Stimulated activated effector memory CD8-positive, alpha-beta T cell treated with anti-CD3 and anti-CD28 coated beads, Interleukin-12 subunit alpha, Interleukin-12 subunit beta, amount 100 ng/mL, for 72 hours (primary cell): ENCODE data around the gene TTYH2.
"Not testable (repeated sequence)": the region's sequence is repeated elsewhere in the genome, so short reads cannot be mapped to it uniquely, and the experiment has no call there.

ENCODE experiments used
- ATAC-seq: fragments of 150-1000 bp; cut with Tn5 transposase; 2 replicates; pipeline ENCODE4 v1.10.0; 2021
- DNase-seq, 2 donors: peaks; one replicate each; pipeline ENCODE4 v3.0.0; 2021 to 2022; ENCODE audit warnings: low spot score in 2 of 2
- H3K27ac Mint-ChIP-seq: one replicate; pipeline ENCODE4 v1.8.0; 2022; ENCODE audit warnings: mild to moderate bottlenecking, mixed read lengths
- H3K36me3 Mint-ChIP-seq: one replicate; pipeline ENCODE4 v1.8.0; 2022; ENCODE audit warnings: mild to moderate bottlenecking, mixed read lengths
- H3K4me1 Mint-ChIP-seq: one replicate; pipeline ENCODE4 v1.8.0; 2022; ENCODE audit warnings: mixed read lengths
- H3K4me3 Mint-ChIP-seq: one replicate; pipeline ENCODE4 v1.8.0; 2022; ENCODE audit warnings: mild to moderate bottlenecking, mixed read lengths
- H3K9me3 Mint-ChIP-seq: one replicate; pipeline ENCODE4 v1.8.0; 2022; ENCODE audit warnings: mixed read lengths

The TTYH2 gene

DNA sequence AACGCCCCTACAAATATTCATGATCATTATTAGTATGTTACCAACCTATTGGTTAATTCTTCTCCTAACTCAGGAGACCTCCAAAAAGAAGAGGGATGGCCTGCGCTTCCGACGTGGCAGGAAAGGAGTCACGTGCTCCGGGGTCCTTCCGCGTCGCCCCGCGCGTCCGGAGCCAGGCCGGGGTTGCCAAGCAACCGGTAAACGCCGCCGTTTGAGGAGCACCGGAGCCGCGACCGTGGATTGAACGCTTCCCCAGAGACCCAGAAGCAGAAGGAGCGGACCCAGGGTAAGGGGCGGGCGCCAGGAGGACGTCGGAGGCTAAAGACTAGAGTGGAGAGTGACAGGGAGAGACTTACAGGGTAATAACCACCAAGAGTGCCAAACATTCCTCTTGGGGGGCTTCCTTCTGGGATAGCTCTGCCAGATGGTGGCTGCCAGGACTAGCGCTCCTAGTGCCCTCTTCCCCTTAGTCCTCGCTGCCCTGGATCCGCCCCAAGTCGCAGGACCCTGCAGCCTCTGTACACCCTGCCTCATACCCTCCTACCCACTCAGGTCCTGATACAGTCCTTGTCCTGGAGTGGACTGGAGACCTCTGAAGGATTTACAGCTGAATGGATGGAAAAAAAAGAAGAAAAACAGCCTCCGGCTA is 60.8 kb downstream of the TTYH2 start, which contains the start of gene DNAI2:
DNAI2 (plus strand) TSS at position 175 of the 649 bp plus-strand sequence. CDS start 7,584 bp downstream, outside the sequence.
- Mint-ChIP-seq H3K9me3 (no peaks in the 10 kb centered on the region), H3K4me1 (peaks cover 35% of the 10 kb centered on the region), H3K36me3 (peaks cover 6% of the 10 kb centered on the region), H3K27ac (peak within 1 kb of the TSS; percentile 85), H3K4me3 (peak within 1 kb of the TSS; percentile 72)
- ATAC-seq = peak; percentile 46
- no peak for DNase-seq

DNA sequence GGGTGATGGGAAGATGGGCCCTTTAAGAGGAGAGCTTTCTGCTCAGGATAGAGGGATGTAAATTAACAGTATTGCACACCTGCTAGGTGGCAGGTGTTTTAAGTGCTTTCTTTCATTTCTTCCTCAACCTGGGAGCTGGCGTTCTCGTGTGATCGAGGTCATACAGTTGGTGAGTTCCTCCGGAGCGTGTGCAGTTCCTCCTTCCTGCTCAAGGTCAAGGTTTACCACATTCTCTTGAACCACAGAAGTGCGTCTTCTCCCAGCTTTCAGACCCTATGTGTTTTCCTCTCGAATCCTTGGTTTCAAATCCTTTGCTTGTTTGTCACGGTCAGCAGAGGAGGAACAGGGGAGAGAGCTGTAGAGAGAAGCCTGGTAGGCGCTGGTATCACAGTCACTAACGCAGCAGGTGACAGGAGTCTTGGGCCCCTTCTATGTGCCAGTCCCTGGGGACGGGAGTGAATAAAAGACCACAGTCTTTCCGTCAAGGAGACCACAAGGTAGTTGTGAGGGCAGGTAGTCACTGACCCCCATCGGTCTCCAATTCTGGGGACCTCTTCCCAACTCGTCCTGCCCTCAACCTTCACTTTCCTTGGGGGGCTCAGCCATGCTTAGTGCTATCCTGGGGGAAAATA is 61.5 kb downstream of the TTYH2 start:
- H3K36me3 Mint-ChIP-seq = peaks cover 6% of the 10 kb centered on the region
- H3K4me3 Mint-ChIP-seq = peak overlapping the region; percentile 72
- no peaks in the 10 kb centered on the region for H3K9me3 Mint-ChIP-seq
- H3K4me1 Mint-ChIP-seq = peaks cover 38% of the 10 kb centered on the region
- no peak for DNase-seq
- peak; percentile 49 for ATAC-seq
- H3K27ac Mint-ChIP-seq = peak overlapping the region; percentile 85

DNA sequence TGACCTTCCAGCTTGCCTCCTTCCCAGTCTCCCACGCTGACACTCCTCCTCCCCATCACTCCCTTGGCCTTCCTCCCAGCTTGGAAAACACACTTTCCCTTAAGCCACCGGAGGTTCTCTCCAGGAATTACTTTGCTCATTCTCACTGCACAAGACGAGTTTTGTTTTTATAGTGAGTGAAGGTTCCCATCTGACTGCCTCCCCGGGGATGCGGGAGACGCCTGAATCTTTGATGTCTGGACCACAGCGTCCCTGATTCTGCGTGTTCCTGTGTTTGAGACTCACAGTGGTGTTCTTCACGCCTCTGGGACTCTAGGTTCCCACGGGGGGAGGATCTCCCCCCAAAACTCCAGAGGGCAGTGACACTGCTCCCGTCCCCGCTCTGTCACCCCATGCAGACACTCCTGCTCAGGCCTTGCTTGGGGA is 62.7 kb downstream of the TTYH2 start:
- Mint-ChIP-seq H3K9me3 (no peaks in the 10 kb centered on the region), H3K4me3 (no peak overlapping the region), H3K36me3 (peaks cover 6% of the 10 kb centered on the region), H3K4me1 (peaks cover 49% of the 10 kb centered on the region), H3K27ac (peak overlapping the region; percentile 85)
- DNase-seq (no peak), ATAC-seq (no peak)

DNA sequence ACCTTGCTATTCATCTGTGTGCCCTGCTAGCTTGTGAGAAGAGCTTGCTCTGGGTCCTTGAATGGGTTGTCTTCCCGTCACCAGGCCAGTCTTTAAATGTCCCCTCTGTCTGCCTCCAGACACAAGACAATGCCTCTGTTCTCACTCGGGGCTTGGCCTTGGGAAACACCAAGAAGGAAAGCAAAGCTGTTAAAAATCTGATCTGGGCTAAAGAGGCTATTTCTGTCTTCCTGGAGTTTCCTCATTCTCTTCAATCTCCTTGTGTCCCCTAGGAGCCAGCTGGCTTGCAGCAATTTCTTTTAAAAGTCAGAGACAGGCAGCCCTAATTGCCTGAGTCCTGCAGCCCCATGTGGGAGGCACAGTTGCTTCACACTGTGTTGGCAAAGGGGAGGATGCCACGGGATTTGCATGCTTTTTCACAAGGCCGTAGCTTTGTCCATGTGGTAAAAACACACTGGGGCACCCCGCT is 63.2 kb downstream of the TTYH2 start:
- H3K9me3 Mint-ChIP-seq = no peaks in the 10 kb centered on the region
- no peak overlapping the region for H3K4me3 Mint-ChIP-seq
- H3K36me3 Mint-ChIP-seq = peaks cover 6% of the 10 kb centered on the region
- H3K27ac Mint-ChIP-seq = peak overlapping the region; percentile 85
- no peak for DNase-seq
- ATAC-seq = no peak
- H3K4me1 Mint-ChIP-seq = peaks cover 49% of the 10 kb centered on the region

DNA sequence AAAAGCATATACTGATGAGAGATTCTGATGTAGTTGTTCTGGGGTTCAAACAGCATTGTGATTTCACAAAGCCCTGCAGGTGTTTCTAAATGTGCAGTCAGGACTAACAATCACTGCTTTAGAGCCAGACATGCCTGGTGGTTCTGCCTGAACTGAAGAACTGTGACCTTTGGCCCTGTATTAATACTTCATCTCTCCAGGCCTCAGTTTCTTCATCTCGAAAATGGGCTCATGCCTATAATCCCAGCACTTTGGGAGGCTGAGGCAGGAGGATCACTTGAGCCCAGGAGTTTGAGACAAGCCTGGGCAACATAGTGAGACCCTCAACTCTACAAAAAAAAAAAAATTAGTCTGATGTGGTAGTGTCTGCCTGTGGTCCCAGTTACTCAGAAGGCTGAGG is 64.6 kb downstream of the TTYH2 start:
- Mint-ChIP-seq H3K4me1 (peaks cover 63% of the 10 kb centered on the region), H3K36me3 (peaks cover 9% of the 10 kb centered on the region), H3K27ac (peak overlapping the region; percentile 85), H3K4me3 (no peak overlapping the region), H3K9me3 (no peaks in the 10 kb centered on the region)
- no peak for DNase-seq
- ATAC-seq = no peak

DNA sequence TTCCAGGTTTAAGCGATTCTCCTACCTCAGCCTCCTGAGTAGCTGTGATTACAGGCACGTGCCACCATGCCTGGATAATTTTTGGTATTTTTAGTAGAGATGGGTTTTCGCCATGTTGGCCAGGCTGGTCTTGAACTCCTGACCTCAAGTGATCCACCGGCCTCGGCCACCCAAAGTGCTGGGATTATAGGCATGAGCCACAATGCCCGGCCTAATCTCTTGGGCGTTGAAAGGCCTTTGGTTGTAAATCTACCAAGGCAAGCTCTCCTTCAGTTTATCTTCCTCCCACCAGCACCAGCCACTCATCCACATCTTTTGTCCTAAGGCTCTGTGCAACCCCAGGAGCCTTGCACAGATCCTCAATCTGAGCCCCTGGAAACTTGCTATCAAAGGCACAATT is 66.2 kb downstream of the TTYH2 start:
- not testable (repeated sequence) for H3K36me3 Mint-ChIP-seq, ATAC-seq, H3K9me3 Mint-ChIP-seq, DNase-seq
- peak overlapping the region; percentile 95 for H3K27ac Mint-ChIP-seq
- H3K4me1 Mint-ChIP-seq = peaks cover 54% of the 10 kb centered on the region
- H3K4me3 Mint-ChIP-seq = peak overlapping the region; percentile 46

DNA sequence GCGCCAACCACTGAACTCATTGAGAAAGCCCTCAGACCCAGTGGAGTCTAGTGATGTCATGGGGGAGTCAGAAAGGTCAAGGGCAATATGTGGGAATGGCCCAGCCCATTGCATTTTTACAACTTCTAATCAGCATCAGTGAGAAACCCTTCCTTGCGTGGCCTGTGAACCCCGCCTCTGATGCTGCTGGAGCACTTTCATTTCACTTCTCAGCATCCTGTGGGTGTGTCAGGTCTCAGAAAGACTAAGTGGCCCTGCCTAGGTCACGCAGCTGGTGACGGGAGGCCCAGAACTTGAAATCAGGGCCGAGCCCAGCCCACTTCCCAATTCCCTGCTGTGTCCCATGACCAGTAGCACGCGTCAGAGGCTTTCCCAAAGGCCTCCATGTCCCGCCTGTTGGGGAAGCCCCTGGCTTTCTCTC is 66.7 kb downstream of the TTYH2 start:
- H3K4me3 Mint-ChIP-seq = peak overlapping the region; percentile 46
- ATAC-seq (peak; percentile 78), DNase-seq (peak in 1 of 2 donors; percentile 74)
- peaks cover 8% of the 10 kb centered on the region for H3K36me3 Mint-ChIP-seq
- peaks cover 54% of the 10 kb centered on the region for H3K4me1 Mint-ChIP-seq
- H3K9me3 Mint-ChIP-seq = no peaks in the 10 kb centered on the region
- H3K27ac Mint-ChIP-seq = peak overlapping the region; percentile 95

DNA sequence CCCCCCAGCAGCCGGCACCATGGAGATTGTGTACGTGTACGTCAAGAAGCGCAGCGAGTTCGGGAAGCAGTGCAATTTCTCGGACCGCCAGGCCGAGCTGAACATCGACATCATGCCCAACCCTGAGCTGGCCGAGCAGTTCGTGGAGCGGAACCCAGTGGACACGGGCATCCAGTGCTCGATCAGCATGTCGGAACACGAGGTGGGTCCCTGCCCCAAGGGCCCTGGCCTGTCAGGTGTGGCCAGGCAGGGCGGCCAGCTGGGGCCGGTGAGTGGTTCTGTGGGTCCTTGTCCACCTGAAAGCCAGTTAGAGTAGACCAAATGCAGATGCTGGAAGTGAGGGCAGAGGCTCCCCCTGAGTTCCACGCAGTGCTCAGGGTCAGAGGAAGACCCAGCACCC is 68.4 kb downstream of the TTYH2 start:
- DNase-seq (no peak), ATAC-seq (no peak)
- Mint-ChIP-seq H3K9me3 (no peaks in the 10 kb centered on the region), H3K4me1 (peaks cover 46% of the 10 kb centered on the region), H3K4me3 (no peak overlapping the region), H3K27ac (peak overlapping the region; percentile 95), H3K36me3 (peaks cover 8% of the 10 kb centered on the region)

DNA sequence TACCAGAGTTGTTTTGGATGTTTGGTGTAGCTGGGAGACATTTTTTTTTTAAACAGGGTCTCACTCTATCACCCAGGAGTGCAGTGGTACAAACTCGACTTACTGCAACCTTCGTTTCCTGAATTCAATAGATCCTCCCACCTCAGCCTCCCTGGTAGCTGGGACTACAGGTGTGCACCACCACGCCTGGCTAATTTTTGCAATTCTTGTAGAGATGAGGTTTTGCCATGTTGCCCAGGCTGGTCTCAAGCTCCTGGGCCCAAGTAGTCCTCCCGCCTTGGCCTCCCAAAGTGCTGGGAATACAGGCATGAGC is 68.9 kb downstream of the TTYH2 start:
- not testable (repeated sequence) for DNase-seq, H3K36me3 Mint-ChIP-seq, H3K9me3 Mint-ChIP-seq, ATAC-seq
- Mint-ChIP-seq H3K4me3 (peak overlapping the region; percentile 55), H3K4me1 (peaks cover 49% of the 10 kb centered on the region), H3K27ac (peak overlapping the region; percentile 95)

DNA sequence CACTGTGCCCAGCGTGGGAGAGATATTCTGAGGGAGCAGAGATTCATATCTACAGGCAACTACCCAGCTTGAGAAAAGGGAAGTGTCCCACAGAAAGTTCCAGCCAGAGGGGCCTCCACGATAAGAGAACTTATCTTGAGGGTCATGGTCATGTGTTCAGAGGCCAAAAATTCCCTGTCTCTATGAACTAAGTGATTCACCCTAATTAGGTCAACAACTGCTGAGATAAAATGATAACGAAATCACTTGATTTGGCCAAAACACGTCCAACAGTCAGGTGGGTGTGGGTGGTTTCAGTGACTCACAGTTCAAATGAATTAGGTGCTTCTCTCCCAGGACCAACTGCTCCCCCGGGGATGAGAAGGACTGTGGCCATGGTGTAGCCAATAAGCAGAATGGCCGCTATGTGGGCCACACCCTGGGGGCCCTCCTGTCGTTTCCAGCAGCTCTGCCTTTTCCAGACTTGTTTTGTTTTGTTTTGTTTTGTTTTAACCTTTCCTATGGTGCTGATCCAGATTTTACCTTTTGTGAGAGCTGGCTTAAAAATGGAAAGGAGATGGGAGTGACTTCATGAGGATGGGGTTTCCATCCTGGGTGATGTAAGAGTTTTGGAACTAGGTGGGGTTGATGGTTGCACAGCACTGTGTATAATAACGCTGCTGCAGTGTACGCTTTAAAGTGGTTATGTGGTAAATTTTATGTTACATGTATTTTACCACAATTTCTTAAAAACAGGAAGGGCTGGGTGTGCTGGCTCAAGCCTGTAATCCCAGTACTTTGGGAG is 69.4 kb downstream of the TTYH2 start:
- Mint-ChIP-seq H3K4me3 (peak overlapping the region; percentile 55), H3K27ac (peak overlapping the region; percentile 95), H3K36me3 (peaks cover 8% of the 10 kb centered on the region), H3K4me1 (peaks cover 54% of the 10 kb centered on the region), H3K9me3 (no peaks in the 10 kb centered on the region)
- ATAC-seq = peak; percentile 85
- DNase-seq = peak; percentile 31 to 80

DNA sequence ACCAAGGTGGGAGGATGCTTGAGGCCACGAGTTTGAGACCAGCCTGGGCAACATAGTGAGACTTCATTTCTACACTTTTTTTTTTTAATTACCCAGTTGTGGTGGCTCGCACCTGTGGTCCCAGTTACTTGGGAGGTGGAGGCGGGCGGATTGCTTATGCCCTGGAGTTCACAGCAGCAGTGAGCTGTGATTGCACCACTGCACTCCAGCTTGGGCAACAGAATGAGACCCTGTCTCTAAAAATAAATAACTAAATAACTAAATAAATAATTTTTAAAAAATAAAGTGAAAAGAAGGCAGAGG is 70.0 kb downstream of the TTYH2 start:
- Mint-ChIP-seq H3K4me1 (peaks cover 59% of the 10 kb centered on the region), H3K27ac (peak overlapping the region; percentile 95), H3K4me3 (peak overlapping the region; percentile 55), H3K36me3 (peaks cover 8% of the 10 kb centered on the region), H3K9me3 (no peaks in the 10 kb centered on the region)
- no peak for ATAC-seq
- DNase-seq = no peak

DNA sequence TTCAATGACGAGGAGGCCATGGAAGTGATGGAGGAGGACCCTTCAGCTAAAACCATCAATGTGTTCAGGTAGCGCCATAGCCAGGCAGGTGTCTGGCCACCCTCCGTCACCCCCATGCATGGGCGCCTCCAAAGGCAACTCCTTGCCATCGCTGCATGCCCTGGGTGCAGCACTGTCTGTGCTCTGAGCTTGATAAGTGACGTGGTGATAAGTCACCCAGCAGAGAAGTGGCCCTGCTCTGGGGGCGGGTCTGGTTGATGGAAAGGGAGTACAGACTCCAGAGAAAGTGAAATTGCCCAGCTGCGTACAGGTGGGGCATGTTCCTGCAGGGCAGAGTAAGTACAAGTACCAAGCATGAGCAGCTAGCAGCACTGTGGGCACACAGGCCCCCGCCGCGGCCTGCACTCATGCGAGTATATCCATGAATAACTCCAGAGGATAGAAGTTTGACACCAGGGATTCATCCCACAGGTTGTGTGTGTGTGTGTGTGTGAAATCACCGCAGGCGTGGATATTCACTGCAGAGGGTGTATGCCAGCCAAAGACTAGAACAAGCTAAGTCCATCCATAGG is 73.7 kb downstream of the TTYH2 start:
- H3K4me3 Mint-ChIP-seq = no peak overlapping the region

DNA sequence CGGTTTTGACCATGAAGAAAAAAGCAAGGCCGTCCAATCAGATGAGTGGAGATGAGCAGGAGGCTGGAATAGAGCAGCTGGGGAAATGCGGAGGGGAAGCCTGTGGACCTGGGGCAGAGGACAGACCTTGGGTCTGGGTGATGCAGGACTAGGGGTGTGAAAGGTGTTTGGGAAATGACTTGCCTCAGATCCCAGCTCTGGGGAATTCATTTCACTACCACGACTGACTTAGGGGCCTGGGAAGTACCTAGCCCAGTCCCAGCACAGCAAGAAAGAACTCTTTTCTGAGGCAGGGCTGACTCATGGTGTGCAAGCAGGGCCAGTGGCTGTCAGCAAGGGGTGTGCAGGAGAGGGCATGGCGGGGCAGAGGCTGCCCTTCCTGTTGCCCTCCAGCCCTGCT is 75.4 kb downstream of the TTYH2 start:
- H3K4me1 Mint-ChIP-seq = peaks cover 44% of the 10 kb centered on the region
- H3K36me3 Mint-ChIP-seq = no peaks in the 10 kb centered on the region
- H3K4me3 Mint-ChIP-seq = peak overlapping the region; percentile 35
- peak overlapping the region; percentile 81 for H3K27ac Mint-ChIP-seq
- H3K9me3 Mint-ChIP-seq = no peaks in the 10 kb centered on the region
- DNase-seq = peak; percentile 30 to 74
- ATAC-seq = peak; percentile 98

More for the DNA sequence above, 73.7 kb downstream of the TTYH2 start:
- Mint-ChIP-seq H3K4me1 (peaks cover 56% of the 10 kb centered on the region), H3K9me3 (no peaks in the 10 kb centered on the region), H3K27ac (peak overlapping the region; percentile 43), H3K36me3 (peaks cover 8% of the 10 kb centered on the region)
- ATAC-seq (no peak), DNase-seq (no peak)

DNA sequence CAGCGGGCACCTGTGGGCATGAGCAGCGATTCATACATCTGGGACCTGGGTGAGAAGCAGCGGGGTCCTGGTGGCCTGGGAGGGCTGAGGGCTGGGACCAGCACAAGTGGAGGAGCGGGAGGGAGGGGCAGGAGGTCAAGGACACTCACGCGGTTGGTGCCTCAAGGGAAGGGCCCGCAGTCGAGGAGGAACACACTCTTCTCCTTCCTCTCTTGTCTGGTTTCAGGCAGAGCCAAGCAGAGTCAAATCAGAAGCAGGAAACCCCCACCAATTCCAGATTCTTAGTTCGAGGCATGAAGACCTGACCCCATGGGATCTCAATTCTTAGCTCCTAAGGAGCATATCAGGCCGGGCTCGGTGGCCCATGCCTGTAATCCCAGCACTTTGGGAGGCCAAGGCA is 76.3 kb downstream of the TTYH2 start:
- Mint-ChIP-seq H3K4me3 (peak overlapping the region; percentile 35), H3K4me1 (peaks cover 42% of the 10 kb centered on the region), H3K27ac (peak overlapping the region; percentile 81), H3K36me3 (no peaks in the 10 kb centered on the region), H3K9me3 (no peaks in the 10 kb centered on the region)
- DNase-seq = no peak
- ATAC-seq = no peak

DNA sequence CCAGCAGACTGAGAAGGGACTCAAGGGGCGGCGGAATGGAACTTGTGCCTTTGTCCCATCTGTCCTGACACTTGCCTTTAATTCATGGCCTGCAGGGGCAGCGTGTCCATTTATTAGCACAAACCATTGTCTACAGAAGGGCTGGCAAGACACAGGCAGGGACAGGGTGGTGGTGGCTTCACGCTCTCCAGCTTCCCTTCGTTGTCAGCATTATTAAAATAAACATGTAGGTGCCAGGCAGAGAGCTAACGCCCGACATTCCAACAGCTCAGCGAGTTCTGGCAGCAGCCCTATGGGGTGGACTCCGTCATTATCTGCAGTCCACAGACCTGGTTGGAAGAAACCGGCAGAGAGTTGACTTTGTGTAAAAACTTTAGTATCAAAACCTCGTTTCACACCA is 77.0 kb downstream of the TTYH2 start:
- DNase-seq (no peak), ATAC-seq (no peak)
- no peaks in the 10 kb centered on the region for H3K36me3 Mint-ChIP-seq
- no peak overlapping the region for H3K4me3 Mint-ChIP-seq
- H3K4me1 Mint-ChIP-seq = peaks cover 37% of the 10 kb centered on the region
- H3K9me3 Mint-ChIP-seq = no peaks in the 10 kb centered on the region
- no peak overlapping the region for H3K27ac Mint-ChIP-seq
